GM12875 (cell line): ENCODE results near the gene SDCCAG8.

Experiments
- H3K4me3 ChIP-seq: one replicate; pipeline ENCODE4 v1.5.1; 2011; ENCODE audit warnings: low read depth, low read length, control low read depth
- CTCF ChIP-seq: IDR thresholded peaks from 2 replicates; pipeline ENCODE4 v1.5.1; 2011; ENCODE audit warnings: low read depth, mild to moderate bottlenecking, control low read depth, inconsistent platforms, low read length, moderate library complexity, borderline replicate concordance; ENCODE audit not compliant: insufficient read depth

The SDCCAG8 gene

GRCh38 chr1:243345205-243345604 lies 89.4 kb downstream of the SDCCAG8 start:
- no peak for TF ChIP-seq CTCF
- no peak overlapping the region for H3K4me3 ChIP-seq

GRCh38 chr1:243346016-243346415 lies 90.2 kb downstream of the SDCCAG8 start:
- no peak for TF ChIP-seq CTCF
- H3K4me3 ChIP-seq: no peak overlapping the region

GRCh38 chr1:243346468-243346867 lies 90.6 kb downstream of the SDCCAG8 start:
- H3K4me3 ChIP-seq: no peak overlapping the region
- no peak for TF ChIP-seq CTCF

GRCh38 chr1:243348331-243348730 lies 92.5 kb downstream of the SDCCAG8 start:
- H3K4me3 ChIP-seq: no peak overlapping the region
- no peak for TF ChIP-seq CTCF

GRCh38 chr1:243349128-243349527 lies 93.3 kb downstream of the SDCCAG8 start:
- no peak overlapping the region for H3K4me3 ChIP-seq
- TF ChIP-seq CTCF: no peak

- TF ChIP-seq CTCF: no peak
- no peak overlapping the region for H3K4me3 ChIP-seq
Observed at GRCh38 chr1:243351337-243351736, 95.5 kb downstream of the SDCCAG8 start.

- H3K4me3 ChIP-seq: no peak overlapping the region
- TF ChIP-seq CTCF: no peak
Observed at GRCh38 chr1:243354511-243355153, 98.8 kb downstream of the SDCCAG8 start.
